Tibial artery (tissue), 4 donors: ENCODE data around the gene MFRP.

ENCODE experiments used
- DNase-seq, 2 donors: peaks; one replicate each; pipeline ENCODE4 v3.0.0-alpha.2; 2019
- H3K27ac ChIP-seq, 2 donors: fragments of 200-600 bp; sonication (generic) in 1 of 2; 1 replicate in 1 of 2; 2 replicates in 1 of 2; pipeline ENCODE4 v1.5.1; 2018 to 2019; ENCODE audit warnings: mild to moderate bottlenecking in 1 of 2
- H3K27me3 ChIP-seq, 2 donors: fragments of 200-600 bp; sonication (generic) in 1 of 2; one replicate each; pipeline versions ENCODE4 v1.5.1 to v1.6.0; 2016 to 2019
- H3K36me3 ChIP-seq, 3 donors: fragments of 200-600 bp; sonication (generic) in 2 of 3; one replicate each; pipeline ENCODE4 v1.5.1; 2016 to 2019; ENCODE audit warnings: mild to moderate bottlenecking in 2 of 3
- H3K4me1 ChIP-seq, 4 donors: fragments of 200-600 bp; sonication (generic) in 2 of 4; 1 replicate in 3 of 4; 2 replicates in 1 of 4; pipeline ENCODE4 v1.5.1; 2016 to 2019
- H3K4me3 ChIP-seq, 2 donors: fragments of 200-600 bp; sonication (generic) in 1 of 2; 1 replicate in 1 of 2; 2 replicates in 1 of 2; pipeline ENCODE4 v1.5.1; 2018 to 2019; ENCODE audit warnings: mild to moderate bottlenecking in 2 of 2
- H3K9me3 ChIP-seq, 3 donors: fragments of 200-600 bp; sonication (generic) in 1 of 3; one replicate each; pipeline ENCODE4 v1.5.1; 2016 to 2019
- intact Hi-C: fragments of 100-400 bp; cut with DNase I; formaldehyde crosslinking; loops from one replicate; pipeline ENCODE4 v1.15.0; 2023; ENCODE audit warnings: low total_unique reads
- TF ChIP-seq, protein P1 (sequence below), 2 experiments: fragments of 200-600 bp in 1 of 2; fragments of 450-650 bp in 1 of 2; IDR thresholded peaks; one replicate each; pipeline ENCODE4 v1.5.1; 2017 to 2019; ENCODE audit warnings: antibody characterized with exemption in 2 of 2, mild to moderate bottlenecking in 1 of 2, moderate library complexity in 1 of 2

Gene MFRP

DNA sequence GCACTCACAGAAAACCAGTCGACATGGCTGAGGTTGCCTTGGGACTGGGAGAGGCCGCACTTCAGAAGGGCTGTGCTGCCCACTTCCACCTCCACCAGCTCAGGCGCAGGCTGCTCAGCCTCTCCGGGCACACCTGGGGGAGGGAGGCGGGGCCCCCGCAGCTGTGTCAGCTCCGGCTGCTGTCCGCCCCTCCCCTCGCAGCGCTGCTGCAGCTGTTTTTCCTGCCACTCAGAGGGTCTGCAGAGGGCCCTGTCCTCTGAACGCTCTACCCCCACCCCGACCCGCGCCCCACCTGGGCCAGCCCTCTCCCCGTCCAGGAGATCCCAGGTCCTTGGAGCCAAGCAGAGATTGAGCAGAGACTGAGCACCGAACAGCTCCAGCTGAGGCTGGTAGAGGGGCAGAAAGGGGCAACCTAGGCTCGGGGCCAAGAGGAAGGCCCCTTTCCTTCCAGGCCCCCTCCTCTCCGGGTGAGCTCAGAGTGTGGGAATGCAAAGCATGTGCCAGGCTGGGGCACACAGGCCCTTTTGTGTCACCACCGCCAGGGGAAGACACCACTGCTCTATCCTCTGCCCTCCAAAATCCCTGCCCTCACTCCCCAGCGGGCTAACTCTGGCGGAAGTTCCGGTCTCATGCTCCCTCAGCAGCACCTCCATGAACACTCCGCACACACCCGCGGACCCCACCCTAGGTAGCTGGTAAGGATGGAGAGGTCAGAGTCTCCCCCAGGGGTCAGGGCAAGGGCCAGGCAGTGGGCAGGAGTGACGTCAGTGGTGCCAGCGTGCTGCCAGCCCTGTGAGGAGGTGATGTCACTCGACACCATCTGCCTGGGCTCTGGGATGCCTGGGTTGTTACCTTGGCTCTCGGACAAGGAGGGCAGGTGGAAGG lies 31.1 kb downstream of the MFRP start:
- TF ChIP-seq, protein P1, sequence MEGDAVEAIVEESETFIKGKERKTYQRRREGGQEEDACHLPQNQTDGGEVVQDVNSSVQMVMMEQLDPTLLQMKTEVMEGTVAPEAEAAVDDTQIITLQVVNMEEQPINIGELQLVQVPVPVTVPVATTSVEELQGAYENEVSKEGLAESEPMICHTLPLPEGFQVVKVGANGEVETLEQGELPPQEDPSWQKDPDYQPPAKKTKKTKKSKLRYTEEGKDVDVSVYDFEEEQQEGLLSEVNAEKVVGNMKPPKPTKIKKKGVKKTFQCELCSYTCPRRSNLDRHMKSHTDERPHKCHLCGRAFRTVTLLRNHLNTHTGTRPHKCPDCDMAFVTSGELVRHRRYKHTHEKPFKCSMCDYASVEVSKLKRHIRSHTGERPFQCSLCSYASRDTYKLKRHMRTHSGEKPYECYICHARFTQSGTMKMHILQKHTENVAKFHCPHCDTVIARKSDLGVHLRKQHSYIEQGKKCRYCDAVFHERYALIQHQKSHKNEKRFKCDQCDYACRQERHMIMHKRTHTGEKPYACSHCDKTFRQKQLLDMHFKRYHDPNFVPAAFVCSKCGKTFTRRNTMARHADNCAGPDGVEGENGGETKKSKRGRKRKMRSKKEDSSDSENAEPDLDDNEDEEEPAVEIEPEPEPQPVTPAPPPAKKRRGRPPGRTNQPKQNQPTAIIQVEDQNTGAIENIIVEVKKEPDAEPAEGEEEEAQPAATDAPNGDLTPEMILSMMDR (IDR thresholded peaks at IDR 0.05) = peak; percentile 31 to 36
- peaks cover 0 to 84% (median 70%) of the 10 kb centered on the region in 4 donors for H3K4me1 ChIP-seq
- H3K4me3 ChIP-seq = peak overlapping the region; percentile 97 to 99
- peak in 1 of 2 donors; percentile 91 for DNase-seq
- intact Hi-C loops = no loop called here
- no peaks in the 10 kb centered on the region for H3K27me3 ChIP-seq
- H3K36me3 ChIP-seq = peaks cover 47 to 56% (median 53%) of the 10 kb centered on the region in 3 donors
- peak overlapping the region; percentile 99 for H3K27ac ChIP-seq
- no peaks in the 10 kb centered on the region for H3K9me3 ChIP-seq

- Histone ChIP-seq H3K36me3 (peaks cover 53 to 62% (median 60%) of the 10 kb centered on the region in 3 donors), H3K27ac (peak overlapping the region; percentile 99), H3K27me3 (no peaks in the 10 kb centered on the region), H3K4me3 (peak overlapping the region; percentile 97 to 99), H3K9me3 (no peaks in the 10 kb centered on the region), H3K4me1 (peaks cover 0 to 84% (median 68%) of the 10 kb centered on the region in 4 donors)
- peak in 1 of 2 donors; percentile 68 for DNase-seq
- TF ChIP-seq, protein P1 (IDR thresholded peaks at IDR 0.05) = no peak
- intact Hi-C loops = no loop called here
These were observed 31.8 kb downstream of the MFRP start for GRCh38 chr11:119314726-119315125.

- peak overlapping the region; percentile 99 for H3K27ac ChIP-seq
- H3K4me1 ChIP-seq = peaks cover 0 to 92% (median 70%) of the 10 kb centered on the region in 4 donors
- H3K27me3 ChIP-seq = no peaks in the 10 kb centered on the region
- peaks cover 73 to 80% (median 77%) of the 10 kb centered on the region in 3 donors for H3K36me3 ChIP-seq
- no peaks in the 10 kb centered on the region for H3K9me3 ChIP-seq
- DNase-seq = peak in 1 of 2 donors; percentile 71
- intact Hi-C loops = no loop called here
- peak overlapping the region; percentile 97 to 99 for H3K4me3 ChIP-seq
- TF ChIP-seq, protein P1 (IDR thresholded peaks at IDR 0.05) = no peak
These were observed 35.8 kb downstream of the MFRP start for GRCh38 chr11:119310682-119311052.

DNA sequence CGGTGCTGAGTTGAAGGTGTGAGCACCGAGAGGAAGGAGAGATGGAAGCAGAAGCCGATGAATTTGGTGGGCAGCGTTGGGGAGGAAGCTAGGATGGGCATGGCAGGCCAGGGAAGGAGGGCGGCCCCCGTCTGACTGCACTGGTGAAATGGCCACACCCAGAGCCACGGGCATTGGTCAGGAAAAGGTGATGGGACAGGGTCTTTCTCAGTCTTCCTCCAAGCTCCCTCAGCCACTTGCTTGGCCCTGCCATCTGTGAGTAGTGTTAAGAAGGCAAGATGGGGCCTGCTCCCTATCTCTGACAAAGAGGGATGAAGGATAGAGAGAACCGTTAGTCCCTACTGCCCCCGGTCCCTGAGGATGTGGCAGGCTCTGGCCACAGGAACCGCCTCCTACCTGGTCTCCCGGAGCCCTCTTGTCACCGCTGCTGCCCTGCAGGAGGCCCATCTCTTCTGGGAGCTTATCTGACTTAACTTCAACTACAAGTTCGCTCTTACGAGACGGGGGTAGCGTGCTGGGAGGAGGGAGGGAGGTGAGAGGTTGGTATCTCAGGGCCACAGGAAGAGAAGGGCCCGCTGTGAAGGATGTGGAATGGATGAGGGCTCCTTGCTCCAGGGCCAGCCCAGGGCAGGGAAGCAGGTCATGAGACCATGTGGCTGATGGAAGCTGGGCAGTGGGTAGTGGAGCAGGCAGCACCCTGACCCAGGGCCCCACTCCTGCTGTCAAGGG lies 36.4 kb downstream of the MFRP start:
- H3K4me3 ChIP-seq = peak overlapping the region in 1 of 2 donors; percentile 97
- TF ChIP-seq, protein P1 (IDR thresholded peaks at IDR 0.05) = no peak
- peaks cover 72 to 74% (median 73%) of the 10 kb centered on the region in 3 donors for H3K36me3 ChIP-seq
- peaks cover 0 to 97% (median 72%) of the 10 kb centered on the region in 4 donors for H3K4me1 ChIP-seq
- DNase-seq = peak in 1 of 2 donors; percentile 67
- no peaks in the 10 kb centered on the region for H3K27me3 ChIP-seq
- peak overlapping the region; percentile 99 for H3K27ac ChIP-seq
- intact Hi-C loops = no loop called here
- no peaks in the 10 kb centered on the region for H3K9me3 ChIP-seq

- Histone ChIP-seq H3K27me3 (no peaks in the 10 kb centered on the region), H3K36me3 (peaks cover 65 to 67% (median 67%) of the 10 kb centered on the region in 3 donors), H3K4me1 (peaks cover 0 to 98% (median 73%) of the 10 kb centered on the region in 4 donors), H3K9me3 (no peaks in the 10 kb centered on the region), H3K4me3 (no peak overlapping the region), H3K27ac (peak overlapping the region; percentile 99)
- intact Hi-C loops = no loop called here
- TF ChIP-seq, protein P1 (IDR thresholded peaks at IDR 0.05) = no peak
- no peak for DNase-seq
These were observed 37.1 kb downstream of the MFRP start for GRCh38 chr11:119309411-119309810.
